ENCODE results near the gene FHDC1.

DNA sequence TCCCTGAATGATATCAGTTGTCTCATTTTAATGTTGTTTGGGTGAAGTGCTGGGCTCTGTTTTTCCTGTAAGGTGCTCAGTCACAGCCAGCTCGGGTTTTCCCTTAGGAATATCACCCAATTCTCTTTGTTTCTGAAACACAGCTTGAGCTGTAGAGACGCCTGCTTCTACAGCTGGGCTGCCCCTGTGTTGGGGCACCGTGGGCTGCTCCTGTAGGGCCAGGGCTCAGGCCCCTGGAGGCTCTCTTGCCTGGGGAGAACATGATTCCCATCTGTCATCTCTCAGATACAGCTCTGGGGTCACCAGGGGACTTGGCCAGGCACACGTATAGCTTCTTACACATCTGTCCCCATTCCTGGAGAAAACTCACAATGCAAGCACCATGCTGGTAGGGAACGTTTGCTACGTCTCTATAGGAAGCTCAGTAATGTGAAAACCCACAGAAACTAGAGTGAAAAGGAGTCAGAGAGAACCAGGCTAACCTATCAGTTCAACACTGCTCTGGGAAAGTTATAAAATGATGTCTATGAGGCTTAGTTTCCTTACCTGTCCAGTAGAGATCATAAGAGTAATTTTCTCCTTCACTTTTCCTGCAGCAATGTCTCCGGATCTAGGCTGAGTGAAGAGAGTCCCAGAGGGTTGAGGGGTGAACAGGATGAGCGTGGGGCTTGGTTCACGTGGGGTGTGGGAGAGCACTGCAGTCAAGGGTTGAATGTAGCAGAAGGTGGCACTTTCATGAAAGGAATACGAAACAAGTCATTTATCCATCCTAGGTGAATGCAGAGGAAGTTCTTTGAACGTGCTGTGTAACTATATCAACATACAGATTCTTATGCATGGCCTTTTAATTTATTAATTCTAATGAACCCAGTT is 14.5 kb downstream of the FHDC1 start:
- TF ChIP-seq POLR2A (IDR thresholded peaks at IDR 0.05) (no peak), POLR2AphosphoS5 (IDR thresholded peaks at IDR 0.05) (no peak)
